Spinal cord (tissue), 10 donors: ENCODE results near the gene RAB3GAP2. TPM values are rescaled to one million over a fixed set of nuclear protein-coding genes. Genes with fewer than 3 reads are reported as not detected.
"Not testable (repeated sequence)": the region's sequence is repeated elsewhere in the genome, so short reads cannot be mapped to it uniquely, and the experiment has no call there.

ENCODE experiments used
- DNase-seq, 6 donors: peaks; one replicate each; pipeline versions ENCODE4 v3.0.0 to v3.0.0-alpha.2; 2013 to 2015; ENCODE audit warnings: low spot score in 6 of 6, low read depth in 4 of 6
- H3K27ac ChIP-seq: one replicate; pipeline ENCODE4 v1.5.1; 2013; ENCODE audit warnings: low read depth, low read length, control low read depth
- H3K27me3 ChIP-seq: one replicate; pipeline ENCODE4 v1.6.1; 2013; ENCODE audit warnings: low read length; ENCODE audit not compliant: control insufficient read depth, insufficient read depth
- H3K36me3 ChIP-seq: one replicate; pipeline ENCODE4 v1.6.1; 2013; ENCODE audit warnings: low read length; ENCODE audit not compliant: control insufficient read depth, insufficient read depth
- H3K4me1 ChIP-seq: one replicate; pipeline ENCODE4 v1.6.1; 2013; ENCODE audit warnings: low read length; ENCODE audit not compliant: control insufficient read depth, insufficient read depth
- H3K4me3 ChIP-seq: one replicate; pipeline ENCODE4 v1.5.1; 2013; ENCODE audit warnings: low read depth, low read length, control low read depth
- H3K9me3 ChIP-seq: one replicate; pipeline ENCODE4 v1.6.1; 2013; ENCODE audit warnings: low read length; ENCODE audit not compliant: control insufficient read depth, insufficient read depth
- WGBS: methylation state at CpG from one replicate; pipeline ENCODE4 v1.1.5; 2013; ENCODE audit warnings: missing lambda C conversion rate; ENCODE audit not compliant: insufficient coverage; 5-methylcytosine and 5-hydroxymethylcytosine counted together
- polyA plus RNA-seq, 2 donors: library from polyadenylated mRNA; unstranded; fragments of 120-200 nt; gene quantifications; one replicate each; pipeline ENCODE4 v1.2.1, GENCODE V29; 2013; ENCODE audit not compliant: insufficient read length in 2 of 2
- total RNA-seq, 2 donors: library from RNA; depleted of rRNA in 1 of 2; stranded (reverse); fragments of 120-200 nt in 1 of 2; fragments of >200 nt in 1 of 2; gene quantifications; one replicate each; pipeline versions ENCODE4 v1.2.3 to v1.2.4, GENCODE V29; 2013 to 2014
- donor health status: healthy.

Gene RAB3GAP2
- total and polyA plus RNA-seq, 4 donors = 23.2 to 45.3 (median 29.4) TPM

DNA sequence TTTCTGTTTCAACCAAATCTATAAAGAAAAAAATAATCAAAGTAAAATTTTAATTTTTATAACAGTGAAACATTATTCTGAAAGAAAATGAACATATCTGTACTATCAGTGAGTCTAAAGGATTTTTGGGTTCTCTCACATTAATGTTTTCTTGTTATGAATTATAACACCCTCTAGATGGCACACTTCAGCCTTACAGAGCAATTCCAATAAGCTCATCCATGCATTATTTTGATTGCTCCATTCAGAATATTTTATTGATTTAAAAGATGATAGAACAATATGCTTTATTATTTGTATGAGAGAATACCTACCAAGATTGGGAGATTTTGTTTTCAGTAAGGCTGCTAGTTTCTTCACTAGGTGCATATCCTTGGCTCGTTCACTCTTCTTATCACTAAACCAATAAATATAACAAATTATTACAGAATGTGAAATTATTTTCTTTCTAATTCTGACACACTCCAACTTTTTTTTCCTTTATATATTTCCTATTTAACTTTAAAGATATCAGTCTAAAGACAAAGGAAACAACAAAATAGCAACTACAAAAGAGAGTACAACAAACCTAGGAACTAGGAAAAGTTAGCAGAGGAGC lies 82.4 kb downstream of the RAB3GAP2 start:
- WGBS = no CpG with 5 or more reads among the region's 1 CpG
- H3K36me3 ChIP-seq = peaks cover 10% of the 10 kb centered on the region
- DNase-seq = peak; percentile 5 to 83 (median 13)

DNA sequence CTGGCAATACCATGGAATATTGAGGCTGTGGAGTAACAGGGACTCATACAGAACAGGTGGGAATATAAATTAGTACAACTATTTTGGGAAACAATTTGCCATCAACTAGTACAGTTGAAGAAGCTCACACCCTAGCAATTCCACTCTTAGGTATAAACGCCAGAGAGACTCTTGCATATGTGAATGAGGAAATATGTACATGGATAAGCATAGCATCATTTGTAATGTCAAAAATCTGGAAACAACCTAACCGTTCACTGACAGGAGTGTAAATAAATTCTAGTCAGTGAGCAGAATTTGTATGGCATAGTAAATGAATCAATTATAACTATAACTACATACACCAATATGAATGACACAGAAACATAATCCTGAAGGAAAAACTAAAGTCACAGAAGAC lies 83.7 kb downstream of the RAB3GAP2 start:
- peaks cover 7% of the 10 kb centered on the region for H3K36me3 ChIP-seq
- no peak overlapping the region for H3K4me3 ChIP-seq
- H3K27ac ChIP-seq = no peak overlapping the region
- H3K9me3 ChIP-seq = no peaks in the 10 kb centered on the region
- no peak for DNase-seq
- no peaks in the 10 kb centered on the region for H3K27me3 ChIP-seq
- WGBS = no CpG with 5 or more reads among the region's 2 CpGs
- no peaks in the 10 kb centered on the region for H3K4me1 ChIP-seq

More for the DNA sequence above, 82.4 kb downstream of the RAB3GAP2 start:
- H3K4me1 ChIP-seq = no peaks in the 10 kb centered on the region
- no peaks in the 10 kb centered on the region for H3K9me3 ChIP-seq
- H3K27me3 ChIP-seq = no peaks in the 10 kb centered on the region
- H3K4me3 ChIP-seq = no peak overlapping the region
- H3K27ac ChIP-seq = no peak overlapping the region

DNA sequence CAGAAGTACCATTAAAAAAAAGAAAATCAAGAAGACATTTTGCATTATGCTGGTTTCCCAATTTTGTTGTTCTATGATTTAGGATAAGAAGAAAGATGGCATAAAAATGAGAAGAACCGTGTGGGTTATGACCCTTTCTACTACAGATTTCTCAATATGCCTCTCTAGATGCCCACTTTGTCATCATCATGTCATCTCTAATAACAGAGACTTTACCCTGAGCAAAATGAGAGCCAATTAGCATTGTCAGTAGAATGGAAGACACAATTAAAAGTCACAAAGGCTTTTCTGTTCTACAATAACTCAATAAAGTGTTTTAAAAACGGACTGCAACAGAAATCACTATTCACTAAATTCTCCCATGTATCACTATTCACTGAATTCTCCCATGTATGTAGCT lies 85.5 kb downstream of the RAB3GAP2 start:
- Histone ChIP-seq H3K27me3 (no peaks in the 10 kb centered on the region), H3K4me1 (no peaks in the 10 kb centered on the region), H3K4me3 (no peak overlapping the region), H3K36me3 (peaks cover 4% of the 10 kb centered on the region), H3K27ac (no peak overlapping the region), H3K9me3 (no peaks in the 10 kb centered on the region)
- DNase-seq = no peak
- WGBS = no CpG with 5 or more reads among the region's 2 CpGs

DNA sequence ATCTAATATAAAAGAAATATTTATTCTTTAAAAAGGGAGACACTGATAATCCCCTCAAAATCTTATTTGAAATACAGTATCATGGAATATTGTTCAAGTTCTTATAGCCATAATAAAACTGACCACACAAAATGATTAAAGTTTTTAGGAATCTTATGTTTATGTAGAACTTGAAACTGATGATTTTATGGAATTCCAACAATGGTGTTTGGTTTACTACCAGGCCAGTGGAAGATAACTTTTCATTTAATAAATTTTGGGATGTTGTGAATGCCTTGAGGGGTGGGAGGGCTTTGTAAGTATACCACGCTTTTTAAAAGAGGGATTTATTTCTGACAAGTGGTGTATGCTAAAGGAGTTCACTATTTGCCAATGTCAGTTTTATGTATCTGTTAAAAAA lies 87.7 kb downstream of the RAB3GAP2 start:
- H3K9me3 ChIP-seq = no peaks in the 10 kb centered on the region
- no peak overlapping the region for H3K4me3 ChIP-seq
- no peak for DNase-seq
- WGBS = 83% methylated on average over 1 of the region's 1 CpG
- H3K36me3 ChIP-seq = no peaks in the 10 kb centered on the region
- H3K4me1 ChIP-seq = no peaks in the 10 kb centered on the region
- H3K27me3 ChIP-seq = no peaks in the 10 kb centered on the region
- H3K27ac ChIP-seq = no peak overlapping the region

DNA sequence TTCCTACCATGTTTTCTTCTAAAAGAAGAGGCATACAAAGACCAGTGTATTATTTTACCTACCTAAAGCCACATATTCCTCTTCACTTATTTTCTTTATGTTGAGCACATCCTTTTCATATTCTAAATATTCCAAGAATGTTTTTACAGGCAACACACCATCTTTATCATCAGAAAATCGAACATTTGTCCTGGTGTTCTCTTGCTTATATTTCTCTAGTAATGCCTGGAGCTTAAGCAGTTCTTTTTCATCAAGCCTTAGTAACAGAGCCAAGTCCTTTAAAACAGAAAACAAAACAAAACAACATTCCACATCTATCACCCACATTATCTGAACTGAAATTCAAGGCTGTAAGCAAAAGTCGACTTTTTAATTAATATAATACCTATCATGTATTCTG lies 89.6 kb downstream of the RAB3GAP2 start:
- Histone ChIP-seq H3K4me3 (no peak overlapping the region), H3K4me1 (no peaks in the 10 kb centered on the region), H3K27ac (no peak overlapping the region), H3K9me3 (no peaks in the 10 kb centered on the region), H3K27me3 (no peaks in the 10 kb centered on the region), H3K36me3 (no peaks in the 10 kb centered on the region)
- DNase-seq = no peak
- WGBS = no CpG with 5 or more reads among the region's 2 CpGs

DNA sequence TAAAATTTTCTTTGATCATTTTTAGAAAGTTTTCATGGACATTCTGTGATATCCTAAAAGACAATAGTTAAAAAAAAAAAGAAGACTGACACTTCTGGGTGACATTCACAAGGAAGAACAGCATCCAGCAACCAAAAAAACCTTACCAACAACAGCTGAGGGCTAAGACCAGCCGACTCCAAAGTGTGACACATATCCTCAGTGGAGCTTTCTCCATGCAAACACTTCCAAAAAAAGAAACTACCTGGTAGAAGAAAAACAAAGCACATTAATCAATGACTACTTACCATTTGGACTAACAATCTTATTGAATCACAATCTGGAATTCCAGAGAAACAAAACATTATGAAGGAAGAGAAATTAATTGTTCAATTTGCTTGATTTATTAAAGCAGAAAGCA lies 90.1 kb downstream of the RAB3GAP2 start:
- Histone ChIP-seq H3K9me3 (no peaks in the 10 kb centered on the region), H3K4me1 (no peaks in the 10 kb centered on the region), H3K36me3 (no peaks in the 10 kb centered on the region), H3K27ac (no peak overlapping the region), H3K27me3 (no peaks in the 10 kb centered on the region), H3K4me3 (no peak overlapping the region)
- WGBS = 100% methylated on average over 1 of the region's 1 CpG
- DNase-seq = no peak

DNA sequence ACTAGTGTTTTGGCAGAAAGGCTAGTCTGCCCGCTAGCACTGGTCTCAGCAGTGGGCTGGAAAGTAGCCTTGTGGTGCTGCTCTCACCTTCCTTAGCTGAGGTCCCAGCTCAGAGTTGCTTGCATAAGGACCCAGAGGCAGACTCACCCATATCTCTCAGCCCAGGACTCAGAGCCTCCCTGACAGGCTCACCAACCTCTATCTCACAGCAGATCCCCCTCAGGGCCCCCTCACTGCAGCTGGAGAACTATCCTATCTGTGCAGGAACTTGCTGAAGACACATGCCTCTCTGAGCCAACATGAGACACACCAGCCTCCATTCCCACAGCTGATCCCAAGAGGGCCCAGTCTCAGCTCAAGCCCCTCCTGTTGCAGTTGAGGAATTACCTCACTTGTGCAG lies 95.7 kb downstream of the RAB3GAP2 start:
- Histone ChIP-seq H3K36me3 (peaks cover 10% of the 10 kb centered on the region), H3K4me1 (no peaks in the 10 kb centered on the region), H3K9me3 (no peaks in the 10 kb centered on the region), H3K27me3 (no peaks in the 10 kb centered on the region), H3K4me3 (no peak overlapping the region), H3K27ac (no peak overlapping the region)
- DNase-seq = no peak
- WGBS = 100% methylated on average over 1 of the region's 1 CpG

DNA sequence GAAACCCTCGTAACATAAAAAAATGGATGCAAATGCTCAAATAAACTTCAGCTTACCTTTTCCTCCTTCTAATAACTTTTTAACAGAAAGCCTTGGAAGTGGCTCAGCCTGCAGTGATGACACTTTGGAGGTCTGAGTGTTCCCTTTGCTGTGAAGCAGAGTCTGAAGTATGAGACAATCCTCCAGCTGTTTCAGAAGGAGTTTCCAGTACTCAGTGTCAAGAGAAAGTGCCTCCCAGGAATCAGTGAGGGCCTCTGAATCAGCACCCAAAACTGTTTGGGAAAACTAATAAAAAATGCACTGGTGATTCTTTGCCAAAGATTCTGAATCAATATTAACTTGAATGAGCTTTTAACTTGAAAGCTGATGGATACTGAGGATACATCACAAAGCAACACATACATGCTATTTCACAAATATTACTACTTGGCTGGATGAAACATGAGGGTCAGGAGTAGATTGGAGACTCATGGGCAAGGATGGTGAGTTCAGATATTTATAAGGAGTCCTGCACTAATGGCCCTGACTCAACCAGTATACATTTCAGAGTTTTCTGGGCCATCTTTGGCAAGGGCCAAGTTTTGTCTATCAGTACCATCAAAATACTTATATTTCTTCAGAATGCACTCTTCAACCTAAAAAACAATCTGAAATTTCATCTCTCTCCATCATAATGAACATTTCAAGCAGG lies 101.3 kb downstream of the RAB3GAP2 start:
- H3K4me3 ChIP-seq = no peak overlapping the region
- WGBS = 100% methylated on average over 1 of the region's 1 CpG
- H3K36me3 ChIP-seq = peaks cover 14% of the 10 kb centered on the region
- H3K4me1 ChIP-seq = no peaks in the 10 kb centered on the region
- no peak overlapping the region for H3K27ac ChIP-seq
- H3K27me3 ChIP-seq = no peaks in the 10 kb centered on the region
- no peaks in the 10 kb centered on the region for H3K9me3 ChIP-seq
- DNase-seq = no peak

DNA sequence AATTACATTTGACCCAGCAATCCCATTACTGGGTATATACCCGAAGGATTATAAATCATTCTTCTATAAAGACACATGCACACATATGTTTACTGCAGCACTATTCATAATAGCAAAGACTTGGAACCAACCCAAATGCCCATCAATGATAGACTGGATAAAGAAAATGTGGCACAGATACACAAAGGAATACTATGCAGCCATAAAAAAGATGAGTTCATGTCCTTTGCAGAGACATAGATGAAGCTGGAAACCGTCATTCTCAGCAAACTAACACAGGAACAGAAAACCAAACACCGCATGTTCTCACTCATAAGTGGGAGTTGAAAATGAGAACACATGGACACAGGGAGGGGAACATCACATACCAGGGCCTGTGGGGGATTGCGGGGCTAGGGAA lies 102.4 kb downstream of the RAB3GAP2 start:
- H3K27ac ChIP-seq, DNase-seq, H3K4me3 ChIP-seq, H3K27me3 ChIP-seq, H3K9me3 ChIP-seq, H3K4me1 ChIP-seq: not testable (repeated sequence)
- 100% methylated on average over 1 of the region's 4 CpGs for WGBS
- peaks cover 12% of the 10 kb centered on the region for H3K36me3 ChIP-seq

DNA sequence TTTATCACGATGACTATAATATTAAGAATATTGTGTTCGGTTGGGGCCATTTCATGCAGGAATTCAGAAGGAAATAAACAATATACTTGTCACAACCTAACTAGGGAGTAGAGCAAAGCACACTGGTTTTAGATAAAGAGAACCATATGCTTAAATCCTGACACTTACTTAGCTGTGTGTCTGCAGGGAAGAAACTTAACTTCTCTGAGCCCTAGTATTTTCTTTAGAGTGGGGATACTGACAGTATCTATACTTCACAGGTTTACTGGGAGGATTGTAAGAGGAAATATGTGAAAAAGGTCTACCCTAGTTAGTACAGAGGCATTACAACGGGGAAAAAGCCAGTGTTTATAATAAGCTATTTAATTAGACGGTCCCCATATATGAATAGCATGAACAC lies 105.4 kb downstream of the RAB3GAP2 start:
- no peak overlapping the region for H3K27ac ChIP-seq
- H3K9me3 ChIP-seq = no peaks in the 10 kb centered on the region
- WGBS = 100% methylated on average over 1 of the region's 4 CpGs
- DNase-seq = no peak
- no peaks in the 10 kb centered on the region for H3K4me1 ChIP-seq
- H3K4me3 ChIP-seq = no peak overlapping the region
- H3K36me3 ChIP-seq = peaks cover 12% of the 10 kb centered on the region
- no peaks in the 10 kb centered on the region for H3K27me3 ChIP-seq
